DOHH2 (cell line): ENCODE measurements around the gene KIAA1671.

Source experiments
- H3F3A ChIP-seq: fragments of 200-600 bp; sonication (generic), shearing (Covaris generic); 2 replicates; pipeline ENCODE4 v1.6.0; 2016; ENCODE audit warnings: antibody characterized with exemption, mild to moderate bottlenecking; ENCODE audit not compliant: control insufficient read depth, insufficient read depth
- H3K27ac ChIP-seq: fragments of 200-600 bp; sonication (generic); 2 replicates; pipeline ENCODE4 v1.5.1; 2014; ENCODE audit warnings: low read depth, mild to moderate bottlenecking, low read length, moderate library complexity
- H3K27me3 ChIP-seq: fragments of 200-600 bp; sonication (generic); 2 replicates; pipeline ENCODE4 v1.6.1; 2014; ENCODE audit warnings: mild to moderate bottlenecking, low read length, mixed read lengths; ENCODE audit not compliant: control insufficient read depth
- H3K36me3 ChIP-seq: fragments of 200-600 bp; sonication (generic); 2 replicates; pipeline ENCODE4 v1.6.1; 2014; ENCODE audit warnings: mild to moderate bottlenecking, low read length, moderate library complexity, mixed read lengths; ENCODE audit not compliant: control insufficient read depth
- H3K4me1 ChIP-seq: fragments of 200-600 bp; sonication (generic); 2 replicates; pipeline ENCODE4 v1.6.1; 2014; ENCODE audit warnings: mild to moderate bottlenecking, low read length, mixed read lengths; ENCODE audit not compliant: control insufficient read depth
- H3K4me2 ChIP-seq: fragments of 200-600 bp; sonication (generic); 2 replicates; pipeline ENCODE4 v1.6.0; 2014; ENCODE audit warnings: mild to moderate bottlenecking, low read length, moderate library complexity
- H3K4me3 ChIP-seq: fragments of 200-600 bp; sonication (generic); 2 replicates; pipeline ENCODE4 v1.5.1; 2014; ENCODE audit warnings: mild to moderate bottlenecking, low read length, mixed read lengths
- H3K79me2 ChIP-seq: fragments of 200-600 bp; sonication (generic); 2 replicates; pipeline ENCODE4 v1.6.1; 2014; ENCODE audit warnings: mild to moderate bottlenecking, low read length, mixed read lengths; ENCODE audit not compliant: control insufficient read depth
- H3K9me2 ChIP-seq: fragments of 200-600 bp; sonication (generic); replicated peaks from 2 replicates; pipeline ENCODE4 v1.6.1; 2014; ENCODE audit warnings: mild to moderate bottlenecking, low read length, mixed read lengths; ENCODE audit not compliant: control insufficient read depth
- H3K9me3 ChIP-seq: fragments of 200-600 bp; sonication (generic); 2 replicates; pipeline ENCODE4 v1.6.1; 2014; ENCODE audit warnings: antibody characterized with exemption, low read length, mixed read lengths; ENCODE audit not compliant: control insufficient read depth, insufficient read depth
- H4K20me1 ChIP-seq: fragments of 200-600 bp; sonication (generic); 2 replicates; pipeline ENCODE4 v1.6.0; 2014; ENCODE audit warnings: low read depth, mild to moderate bottlenecking, antibody characterized with exemption, low read length, moderate library complexity; ENCODE audit not compliant: control insufficient read depth, insufficient read depth
- CTCF ChIP-seq: fragments of 200-600 bp; sonication (generic); IDR thresholded peaks from one replicate; pipeline ENCODE4 v1.5.1; 2014; ENCODE audit warnings: antibody characterized with exemption, mild to moderate bottlenecking, low read depth, low read length; ENCODE audit not compliant: poor library complexity, severe bottlenecking
- EZH2phosphoT487 ChIP-seq: fragments of 200-600 bp; sonication (generic); IDR thresholded peaks from 2 replicates; pipeline ENCODE4 v1.6.1; 2017; ENCODE audit warnings: borderline replicate concordance, mild to moderate bottlenecking, antibody characterized with exemption, low read length, moderate library complexity, mixed read lengths

Gene KIAA1671

GRCh38 chr22:24989541-24989951 lies 37.0 kb downstream of the KIAA1671 start:
- no peak overlapping the region for H3K27ac ChIP-seq
- peaks cover 8% of the 10 kb centered on the region; the same call in 1 of the 2 replicates for H3K4me1 ChIP-seq
- no peaks in the 10 kb centered on the region for H3K9me3 ChIP-seq
- no peak overlapping the region for H3K4me3 ChIP-seq
- H3K79me2 ChIP-seq: no peaks in the 10 kb centered on the region
- no peak overlapping the region for H3K4me2 ChIP-seq
- no peaks in the 10 kb centered on the region for H3F3A ChIP-seq
- H3K9me2 ChIP-seq: no peaks in the 10 kb centered on the region
- no peaks in the 10 kb centered on the region for H4K20me1 ChIP-seq
- H3K36me3 ChIP-seq: no peaks in the 10 kb centered on the region
- no peaks in the 10 kb centered on the region for H3K27me3 ChIP-seq
- TF ChIP-seq CTCF (no peak), EZH2phosphoT487 (no peak)

GRCh38 chr22:24990344-24990905 lies 37.9 kb downstream of the KIAA1671 start:
- H3K36me3 ChIP-seq: no peaks in the 10 kb centered on the region
- H3K4me3 ChIP-seq: no peak overlapping the region
- H3K9me3 ChIP-seq: no peaks in the 10 kb centered on the region
- H3K4me2 ChIP-seq: no peak overlapping the region
- H3K79me2 ChIP-seq: no peaks in the 10 kb centered on the region
- H3K9me2 ChIP-seq: no peaks in the 10 kb centered on the region
- no peak overlapping the region for H3K27ac ChIP-seq
- H3F3A ChIP-seq: no peaks in the 10 kb centered on the region
- TF ChIP-seq CTCF (no peak), EZH2phosphoT487 (no peak)
- peaks cover 8% of the 10 kb centered on the region; the same call in 1 of the 2 replicates for H3K4me1 ChIP-seq
- H3K27me3 ChIP-seq: no peaks in the 10 kb centered on the region
- no peaks in the 10 kb centered on the region for H4K20me1 ChIP-seq

GRCh38 chr22:24992946-24993345 lies 40.4 kb downstream of the KIAA1671 start:
- no peak overlapping the region for H3K4me3 ChIP-seq
- no peaks in the 10 kb centered on the region for H3K9me2 ChIP-seq
- H3K4me1 ChIP-seq: no peaks in the 10 kb centered on the region
- H3K4me2 ChIP-seq: no peak overlapping the region
- H4K20me1 ChIP-seq: no peaks in the 10 kb centered on the region
- H3K27ac ChIP-seq: no peak overlapping the region
- no peaks in the 10 kb centered on the region for H3K9me3 ChIP-seq
- TF ChIP-seq EZH2phosphoT487 (no peak), CTCF (no peak)
- no peaks in the 10 kb centered on the region for H3K27me3 ChIP-seq
- no peaks in the 10 kb centered on the region for H3K79me2 ChIP-seq
- no peaks in the 10 kb centered on the region for H3F3A ChIP-seq
- no peaks in the 10 kb centered on the region for H3K36me3 ChIP-seq
